Epithelial cell of esophagus (primary cell): ENCODE data around the gene BNC2.

Source experiments
- DNase-seq: peaks from one replicate; pipeline ENCODE4 v3.0.0; 2010; ENCODE audit warnings: low read depth
- H3K4me3 ChIP-seq: 2 replicates; pipeline ENCODE4 v1.5.1; 2011; ENCODE audit warnings: mild to moderate bottlenecking, low read length, control low read depth
- TF ChIP-seq, protein P1 (sequence below): IDR thresholded peaks from 2 replicates; pipeline ENCODE4 v1.5.1; 2011; ENCODE audit warnings: low read depth, mild to moderate bottlenecking, low read length, control low read depth, inconsistent platforms; ENCODE audit not compliant: insufficient read depth; ENCODE audit errors: missing control alignments

BNC2 gene

DNA sequence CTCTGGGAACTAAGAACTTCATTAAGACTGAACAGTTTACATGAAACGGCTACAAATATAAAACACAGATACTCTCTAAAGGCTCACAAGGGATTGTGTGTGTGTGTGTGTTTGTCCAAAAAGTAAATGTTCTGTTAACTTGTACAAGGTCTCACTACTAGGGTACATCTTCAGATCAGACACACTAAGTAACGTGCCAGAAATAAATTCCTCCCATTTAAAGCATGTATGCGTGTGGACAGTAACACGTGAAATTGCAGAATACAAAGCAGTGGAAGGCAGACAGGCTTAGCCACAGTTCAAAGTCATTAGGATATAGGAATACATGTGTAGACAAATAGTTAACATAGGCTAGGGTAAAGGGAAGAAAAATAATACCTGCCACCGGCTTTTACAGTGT, 1.8 kb downstream of the BNC2 start:
- TF ChIP-seq, protein P1, sequence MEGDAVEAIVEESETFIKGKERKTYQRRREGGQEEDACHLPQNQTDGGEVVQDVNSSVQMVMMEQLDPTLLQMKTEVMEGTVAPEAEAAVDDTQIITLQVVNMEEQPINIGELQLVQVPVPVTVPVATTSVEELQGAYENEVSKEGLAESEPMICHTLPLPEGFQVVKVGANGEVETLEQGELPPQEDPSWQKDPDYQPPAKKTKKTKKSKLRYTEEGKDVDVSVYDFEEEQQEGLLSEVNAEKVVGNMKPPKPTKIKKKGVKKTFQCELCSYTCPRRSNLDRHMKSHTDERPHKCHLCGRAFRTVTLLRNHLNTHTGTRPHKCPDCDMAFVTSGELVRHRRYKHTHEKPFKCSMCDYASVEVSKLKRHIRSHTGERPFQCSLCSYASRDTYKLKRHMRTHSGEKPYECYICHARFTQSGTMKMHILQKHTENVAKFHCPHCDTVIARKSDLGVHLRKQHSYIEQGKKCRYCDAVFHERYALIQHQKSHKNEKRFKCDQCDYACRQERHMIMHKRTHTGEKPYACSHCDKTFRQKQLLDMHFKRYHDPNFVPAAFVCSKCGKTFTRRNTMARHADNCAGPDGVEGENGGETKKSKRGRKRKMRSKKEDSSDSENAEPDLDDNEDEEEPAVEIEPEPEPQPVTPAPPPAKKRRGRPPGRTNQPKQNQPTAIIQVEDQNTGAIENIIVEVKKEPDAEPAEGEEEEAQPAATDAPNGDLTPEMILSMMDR: no peak
- no peak for DNase-seq
- no peak overlapping the region for H3K4me3 ChIP-seq

DNA sequence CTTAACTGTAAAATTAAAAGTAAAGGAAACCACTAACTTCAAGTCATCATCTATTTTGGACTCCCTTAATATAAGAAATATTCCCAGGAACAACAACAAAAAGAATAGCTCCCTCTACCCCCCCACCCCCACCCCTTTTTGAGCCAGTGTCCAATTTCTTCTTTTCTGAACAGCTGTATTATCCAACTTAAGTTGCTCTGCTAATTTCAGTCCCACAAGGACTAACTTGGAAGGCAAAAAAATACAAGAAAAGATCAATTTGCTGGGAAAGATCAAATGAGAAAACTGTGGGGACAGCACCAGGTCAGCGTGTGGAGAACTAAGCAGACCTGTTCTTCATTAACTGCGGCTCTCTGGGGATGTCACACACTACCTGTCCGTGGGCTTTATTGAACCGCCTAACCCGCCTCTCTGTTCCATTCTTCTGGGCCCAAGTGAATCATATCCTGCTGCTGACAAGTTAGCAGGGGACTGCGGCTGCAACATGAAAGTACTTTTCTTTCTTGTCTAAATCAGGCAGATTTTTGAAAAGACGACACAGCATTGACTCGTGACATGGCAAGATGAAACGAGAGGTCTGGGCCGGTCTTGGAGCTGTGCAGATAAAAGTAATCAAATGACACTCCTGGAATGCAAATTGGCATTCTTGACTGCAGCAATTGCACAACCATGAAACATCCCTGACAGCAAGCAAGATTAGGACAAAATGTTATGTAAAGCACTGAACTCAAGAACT, 2.7 kb downstream of the BNC2 start:
- TF ChIP-seq, protein P1: no peak
- peak; percentile 32 for DNase-seq
- no peak overlapping the region for H3K4me3 ChIP-seq

DNA sequence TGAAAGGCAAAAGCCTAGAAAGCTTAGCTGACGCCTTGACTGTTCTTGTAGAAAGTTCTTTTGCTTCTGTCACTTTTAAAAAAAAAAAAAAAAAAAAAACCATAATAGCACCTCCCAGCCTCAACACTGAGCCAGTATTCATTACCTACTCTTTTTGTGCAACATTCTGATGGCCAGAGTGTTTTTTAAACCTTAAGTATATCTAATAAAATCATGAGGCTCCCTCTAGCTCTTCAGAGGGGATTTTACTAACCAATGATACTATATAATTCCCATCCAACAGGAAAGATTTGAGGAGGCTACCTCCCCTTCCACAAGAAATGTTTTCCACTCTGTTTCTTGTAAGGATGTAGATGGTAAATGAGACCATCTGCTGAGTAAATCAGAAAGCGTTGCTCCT, 3.9 kb downstream of the BNC2 start:
- no peak for DNase-seq
- H3K4me3 ChIP-seq: no peak overlapping the region

DNA sequence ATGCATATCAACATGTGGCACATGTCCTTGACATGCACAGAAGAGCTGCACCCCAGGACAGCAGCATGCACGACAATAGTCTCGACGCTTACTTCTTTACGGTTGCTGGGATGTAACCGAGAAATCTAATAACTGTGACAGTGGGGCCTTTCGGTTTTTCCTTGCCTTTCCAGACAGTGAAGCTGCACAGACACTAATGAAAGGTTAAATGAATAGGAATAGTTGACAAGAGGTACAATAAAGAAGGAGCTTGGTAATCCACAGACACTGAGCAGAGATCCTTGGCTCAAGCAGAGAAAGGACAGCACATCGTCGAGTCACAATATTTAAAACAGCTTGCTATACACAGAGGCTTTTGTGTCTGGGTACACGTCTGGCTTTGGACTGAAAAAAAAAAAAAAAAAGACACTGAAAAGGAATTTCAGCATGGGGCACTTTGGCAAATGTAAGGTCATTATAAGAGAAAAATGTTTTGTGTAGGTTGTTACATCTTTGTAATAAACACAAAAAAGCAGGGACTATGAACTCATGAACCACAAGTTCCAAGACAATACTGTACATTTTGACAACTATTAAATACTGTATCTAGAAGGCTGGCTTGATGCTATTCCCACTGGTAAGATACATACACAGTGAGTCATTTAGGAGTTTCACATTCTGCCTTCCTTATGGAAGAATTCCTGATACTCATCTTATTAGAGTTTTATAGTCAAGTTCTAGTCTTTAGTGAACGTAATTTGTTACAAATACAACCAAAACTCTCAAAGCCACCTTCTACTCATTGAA, 5.6 kb downstream of the BNC2 start:
- TF ChIP-seq, protein P1: no peak
- H3K4me3 ChIP-seq: no peak overlapping the region
- no peak for DNase-seq

More for the DNA sequence above, 3.9 kb downstream of the BNC2 start:
- TF ChIP-seq, protein P1: no peak

DNA sequence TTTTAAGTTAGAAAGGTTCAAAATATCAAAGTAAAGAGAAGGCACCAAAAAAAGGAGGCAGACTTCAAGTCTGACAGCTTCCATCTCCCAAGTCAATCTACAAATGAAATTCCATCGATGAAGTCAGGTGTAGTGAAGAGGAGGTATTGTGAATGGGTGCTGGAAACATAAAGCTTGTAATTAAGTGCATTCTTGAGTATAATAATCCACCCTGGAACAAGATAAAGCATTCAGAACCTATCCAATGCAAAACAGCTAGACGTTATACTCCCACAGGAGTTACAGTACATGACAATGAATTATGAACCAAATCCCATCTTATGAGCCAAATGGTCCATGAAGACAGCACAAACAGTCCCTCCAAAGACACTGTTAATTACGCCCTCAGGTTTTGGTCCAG, 22.3 kb downstream of the BNC2 start:
- no peak overlapping the region for H3K4me3 ChIP-seq
- no peak for DNase-seq
- TF ChIP-seq, protein P1: no peak

DNA sequence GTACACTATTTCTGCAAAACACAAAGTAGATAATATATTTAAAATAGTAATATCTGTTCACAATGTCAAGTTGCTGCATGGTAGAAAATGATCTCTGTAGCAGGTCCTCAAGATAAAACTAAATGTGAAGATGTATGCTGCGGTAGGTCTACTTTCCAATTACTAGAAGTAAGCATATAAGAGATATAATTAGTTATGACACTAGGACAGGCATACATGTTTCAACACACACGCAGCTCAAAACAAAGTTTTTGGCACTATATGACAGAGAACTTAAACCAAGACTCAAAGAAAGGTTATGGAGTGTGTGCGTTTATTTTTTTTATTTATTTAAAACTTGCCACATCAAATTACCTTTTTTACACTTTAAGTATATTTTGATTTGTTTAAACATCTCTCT, 23.5 kb downstream of the BNC2 start:
- no peak for DNase-seq
- no peak overlapping the region for H3K4me3 ChIP-seq
- TF ChIP-seq, protein P1: no peak

DNA sequence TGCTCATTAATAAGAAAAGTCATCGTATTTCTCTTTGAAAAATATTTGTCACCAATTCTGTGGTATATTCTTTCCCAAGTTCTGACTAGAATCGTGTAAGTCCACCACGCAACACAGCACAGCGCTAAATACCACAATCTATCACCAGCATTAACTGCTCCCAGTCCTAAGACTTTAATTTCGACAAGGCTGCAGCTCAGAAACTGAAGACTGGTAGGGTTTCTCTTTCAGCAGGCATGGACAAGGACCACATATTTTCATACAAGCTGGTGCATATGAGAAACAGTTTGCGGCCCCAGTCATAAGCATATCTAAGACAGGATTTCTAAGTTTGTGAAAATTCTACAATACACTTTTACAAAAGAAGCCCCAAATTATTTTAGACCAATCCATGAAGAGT, 24.1 kb downstream of the BNC2 start:
- TF ChIP-seq, protein P1: no peak
- no peak overlapping the region for H3K4me3 ChIP-seq
- no peak for DNase-seq
